ENCODE measurements around the gene ARHGAP22.

DNA sequence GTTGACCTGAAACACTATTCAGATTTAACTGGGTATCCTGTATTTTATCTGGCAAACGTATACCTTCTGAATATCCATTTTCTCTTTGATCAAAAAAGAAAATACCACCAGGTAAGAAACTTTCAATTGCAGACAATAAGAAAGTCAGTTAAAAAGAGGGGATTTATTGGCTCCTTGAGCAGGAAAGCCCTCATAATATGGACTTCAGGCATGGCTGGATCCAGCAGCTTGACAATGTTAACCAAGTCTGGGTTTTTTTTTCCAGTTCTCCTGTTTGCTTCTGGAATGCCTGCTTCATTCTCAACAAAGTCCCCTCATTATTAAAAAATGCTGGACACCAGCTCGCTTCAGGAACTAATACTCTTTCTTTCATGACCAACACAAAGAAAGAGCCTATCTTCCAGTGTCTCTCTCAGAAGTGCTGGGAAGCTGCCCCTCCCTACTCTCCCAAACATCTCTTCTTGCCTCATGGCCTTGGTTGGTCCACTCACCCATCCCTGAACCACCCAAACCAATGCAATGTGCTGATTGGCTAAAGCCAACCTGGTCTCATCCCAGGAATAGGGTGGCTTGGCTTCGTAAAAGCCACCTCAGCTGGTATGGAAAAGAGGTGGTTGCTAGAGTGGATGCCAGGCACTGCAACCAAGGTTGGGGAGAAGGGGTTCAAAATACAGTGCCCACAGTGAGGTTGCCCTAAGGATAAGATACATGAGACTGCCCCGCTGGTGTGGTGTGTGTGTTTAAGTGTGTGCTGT is 49.2 kb upstream of the ARHGAP22 start:
- TF ChIP-seq, protein P1, sequence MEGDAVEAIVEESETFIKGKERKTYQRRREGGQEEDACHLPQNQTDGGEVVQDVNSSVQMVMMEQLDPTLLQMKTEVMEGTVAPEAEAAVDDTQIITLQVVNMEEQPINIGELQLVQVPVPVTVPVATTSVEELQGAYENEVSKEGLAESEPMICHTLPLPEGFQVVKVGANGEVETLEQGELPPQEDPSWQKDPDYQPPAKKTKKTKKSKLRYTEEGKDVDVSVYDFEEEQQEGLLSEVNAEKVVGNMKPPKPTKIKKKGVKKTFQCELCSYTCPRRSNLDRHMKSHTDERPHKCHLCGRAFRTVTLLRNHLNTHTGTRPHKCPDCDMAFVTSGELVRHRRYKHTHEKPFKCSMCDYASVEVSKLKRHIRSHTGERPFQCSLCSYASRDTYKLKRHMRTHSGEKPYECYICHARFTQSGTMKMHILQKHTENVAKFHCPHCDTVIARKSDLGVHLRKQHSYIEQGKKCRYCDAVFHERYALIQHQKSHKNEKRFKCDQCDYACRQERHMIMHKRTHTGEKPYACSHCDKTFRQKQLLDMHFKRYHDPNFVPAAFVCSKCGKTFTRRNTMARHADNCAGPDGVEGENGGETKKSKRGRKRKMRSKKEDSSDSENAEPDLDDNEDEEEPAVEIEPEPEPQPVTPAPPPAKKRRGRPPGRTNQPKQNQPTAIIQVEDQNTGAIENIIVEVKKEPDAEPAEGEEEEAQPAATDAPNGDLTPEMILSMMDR (IDR thresholded peaks at IDR 0.05; ENCODE audit: low read depth, low read length, missing input control) = no peak
- TF ChIP-seq RAD21 (IDR thresholded peaks at IDR 0.05) (no peak), SP1 (IDR thresholded peaks at IDR 0.05) (no peak), GABPA (IDR thresholded peaks at IDR 0.05 in 1 of 2, conservative IDR thresholded peaks at IDR 0.05 in 1 of 2) (no peak), EGR1 (IDR thresholded peaks at IDR 0.05; ENCODE audit: low read depth in 2 of 2) (no peak), RXRA (IDR thresholded peaks at IDR 0.05) (no peak), YY1 (IDR thresholded peaks at IDR 0.05) (no peak)
- TF ChIP-seq, protein P2, sequence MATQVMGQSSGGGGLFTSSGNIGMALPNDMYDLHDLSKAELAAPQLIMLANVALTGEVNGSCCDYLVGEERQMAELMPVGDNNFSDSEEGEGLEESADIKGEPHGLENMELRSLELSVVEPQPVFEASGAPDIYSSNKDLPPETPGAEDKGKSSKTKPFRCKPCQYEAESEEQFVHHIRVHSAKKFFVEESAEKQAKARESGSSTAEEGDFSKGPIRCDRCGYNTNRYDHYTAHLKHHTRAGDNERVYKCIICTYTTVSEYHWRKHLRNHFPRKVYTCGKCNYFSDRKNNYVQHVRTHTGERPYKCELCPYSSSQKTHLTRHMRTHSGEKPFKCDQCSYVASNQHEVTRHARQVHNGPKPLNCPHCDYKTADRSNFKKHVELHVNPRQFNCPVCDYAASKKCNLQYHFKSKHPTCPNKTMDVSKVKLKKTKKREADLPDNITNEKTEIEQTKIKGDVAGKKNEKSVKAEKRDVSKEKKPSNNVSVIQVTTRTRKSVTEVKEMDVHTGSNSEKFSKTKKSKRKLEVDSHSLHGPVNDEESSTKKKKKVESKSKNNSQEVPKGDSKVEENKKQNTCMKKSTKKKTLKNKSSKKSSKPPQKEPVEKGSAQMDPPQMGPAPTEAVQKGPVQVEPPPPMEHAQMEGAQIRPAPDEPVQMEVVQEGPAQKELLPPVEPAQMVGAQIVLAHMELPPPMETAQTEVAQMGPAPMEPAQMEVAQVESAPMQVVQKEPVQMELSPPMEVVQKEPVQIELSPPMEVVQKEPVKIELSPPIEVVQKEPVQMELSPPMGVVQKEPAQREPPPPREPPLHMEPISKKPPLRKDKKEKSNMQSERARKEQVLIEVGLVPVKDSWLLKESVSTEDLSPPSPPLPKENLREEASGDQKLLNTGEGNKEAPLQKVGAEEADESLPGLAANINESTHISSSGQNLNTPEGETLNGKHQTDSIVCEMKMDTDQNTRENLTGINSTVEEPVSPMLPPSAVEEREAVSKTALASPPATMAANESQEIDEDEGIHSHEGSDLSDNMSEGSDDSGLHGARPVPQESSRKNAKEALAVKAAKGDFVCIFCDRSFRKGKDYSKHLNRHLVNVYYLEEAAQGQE (IDR thresholded peaks at IDR 0.05) = no peak
- TF ChIP-seq, protein P3, sequence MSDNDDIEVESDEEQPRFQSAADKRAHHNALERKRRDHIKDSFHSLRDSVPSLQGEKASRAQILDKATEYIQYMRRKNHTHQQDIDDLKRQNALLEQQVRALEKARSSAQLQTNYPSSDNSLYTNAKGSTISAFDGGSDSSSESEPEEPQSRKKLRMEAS (IDR thresholded peaks at IDR 0.05) = no peak
- TF ChIP-seq, protein P4, sequence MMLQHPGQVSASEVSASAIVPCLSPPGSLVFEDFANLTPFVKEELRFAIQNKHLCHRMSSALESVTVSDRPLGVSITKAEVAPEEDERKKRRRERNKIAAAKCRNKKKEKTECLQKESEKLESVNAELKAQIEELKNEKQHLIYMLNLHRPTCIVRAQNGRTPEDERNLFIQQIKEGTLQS (IDR thresholded peaks at IDR 0.05) = no peak
